HCT116 (cell line): ENCODE results near the gene BAIAP2. TPM values are rescaled to one million over a fixed set of nuclear protein-coding genes. Genes with fewer than 3 reads are reported as not detected.

ENCODE experiments used
- ATAC-seq: fragments of 200-7000 bp; cut with Tn5 transposase; 2 replicates; pipeline ENCODE4 v1.9.1; 2020; ENCODE audit warnings: mild to moderate bottlenecking, moderate library complexity
- BruUV-seq: library from RNA; stranded (reverse); fragments of 400-500 nt; replicated peaks from 2 replicates; lab custom pipeline; 2021; lab: Mats Ljungman, UMichigan
- CTCF ChIA-PET: fragments of 300-600 bp; sonication (Branson Sonifier 250); formaldehyde crosslinking; loops from one replicate; lab custom pipeline; 2021; ENCODE audit warnings: antibody characterized with exemption; lab: Charles Lee
- POLR2A ChIA-PET: fragments of 300-600, 350-600 bp; sonication (Branson Sonifier 250); formaldehyde crosslinking; loops from one replicate; lab custom pipeline; 2021; ENCODE audit warnings: antibody characterized with exemption; lab: Charles Lee
- RAD21 ChIA-PET, 2 experiments: fragments of 300-600 bp; sonication (Branson Sonifier 250); formaldehyde crosslinking; loops; one replicate each; lab custom pipeline; 2023; ENCODE audit warnings: low total read pairs in 2 of 2; ENCODE audit not compliant: uncharacterized antibody in 2 of 2, unreplicated experiment in 2 of 2, low non-redundant PET in 1 of 2; lab: Charles Lee
- DNase-seq: peaks from one replicate; pipeline ENCODE4 v3.0.0-alpha.2; 2010; ENCODE audit warnings: low read depth, low spot score
- H2AFZ ChIP-seq: fragments of 200-600 bp; shearing (Covaris generic), sonication (generic); 2 replicates; pipeline ENCODE4 v1.6.1; 2017; ENCODE audit warnings: low read depth, mixed run types, mixed read lengths, antibody characterized with exemption, low read length; ENCODE audit not compliant: poor library complexity, severe bottlenecking
- H3K27ac ChIP-seq: 2 replicates; pipeline ENCODE4 v1.5.1; 2012; ENCODE audit warnings: low read depth, low read length
- H3K27me3 ChIP-seq: fragments of 200-600 bp; sonication (generic); 2 replicates; pipeline ENCODE4 v1.6.1; 2016; ENCODE audit warnings: mixed run types, low read length, mixed read lengths; ENCODE audit not compliant: insufficient read depth
- H3K36me3 ChIP-seq, 2 experiments: fragments of 200-500 bp in 1 of 2; fragments of 200-600 bp in 1 of 2; sonication (Bioruptor generic) in 1 of 2; sonication (generic) in 1 of 2; 2 replicates each; pipeline versions ENCODE4 v1.5.1 to v1.6.1; 2014 to 2016; ENCODE audit warnings: low read length in 2 of 2, inconsistent platforms in 1 of 2, mixed read lengths in 1 of 2, mixed run types in 1 of 2; ENCODE audit not compliant: insufficient read depth in 2 of 2, control insufficient read depth in 1 of 2
- H3K4me1 ChIP-seq, 2 experiments: fragments of 200-600 bp in 1 of 2; sonication (generic) in 1 of 2; 2 replicates each; pipeline versions ENCODE4 v1.5.1 to v1.6.1; 2012 to 2017; ENCODE audit warnings: low read length in 2 of 2, inconsistent platforms in 1 of 2, mild to moderate bottlenecking in 1 of 2, mixed read lengths in 1 of 2, mixed run types in 1 of 2, moderate library complexity in 1 of 2; ENCODE audit not compliant: insufficient read depth in 2 of 2, control insufficient read depth in 1 of 2
- H3K4me2 ChIP-seq: fragments of 200-600 bp; sonication (generic); 2 replicates; pipeline ENCODE4 v1.6.1; 2017; ENCODE audit warnings: mixed run types, low read length, mixed read lengths
- H3K4me3 ChIP-seq, 2 experiments: fragments of 200-600 bp in 1 of 2; sonication (generic) in 1 of 2; replicated peaks in 1 of 2; 2 replicates each; pipeline ENCODE4 v1.5.1; 2011 to 2016; ENCODE audit warnings: low read length in 2 of 2, control low read depth in 1 of 2, low read depth in 1 of 2, mild to moderate bottlenecking in 1 of 2, mixed read lengths in 1 of 2, mixed run types in 1 of 2
- H3K79me2 ChIP-seq: fragments of 200-600 bp; sonication (generic); 2 replicates; pipeline ENCODE4 v1.6.1; 2017; ENCODE audit warnings: mild to moderate bottlenecking, mixed run types, low read length, moderate library complexity, mixed read lengths; ENCODE audit not compliant: insufficient read depth
- H3K9ac ChIP-seq: fragments of 200-600 bp; sonication (generic); 2 replicates; pipeline ENCODE4 v1.6.1; 2016; ENCODE audit warnings: low read length, mixed read lengths
- H3K9me2 ChIP-seq: fragments of 200-600 bp; sonication (generic), shearing (Covaris generic); 2 replicates; pipeline ENCODE4 v1.6.1; 2017; ENCODE audit warnings: mixed run types, mild to moderate bottlenecking, moderate library complexity; ENCODE audit not compliant: insufficient read depth
- H3K9me3 ChIP-seq, 2 experiments: fragments of 200-500 bp in 1 of 2; fragments of 200-600 bp in 1 of 2; sonication (Bioruptor generic) in 1 of 2; sonication (generic) in 1 of 2; 2 replicates each; pipeline ENCODE4 v1.6.1; 2014 to 2017; ENCODE audit warnings: low read length in 2 of 2, mixed read lengths in 2 of 2, inconsistent platforms in 1 of 2, low read depth in 1 of 2, mild to moderate bottlenecking in 1 of 2, mixed run types in 1 of 2, moderate library complexity in 1 of 2; ENCODE audit not compliant: control insufficient read depth in 1 of 2, insufficient read depth in 1 of 2
- H4K20me1 ChIP-seq: fragments of 200-600 bp; sonication (generic), shearing (Covaris generic); 2 replicates; pipeline ENCODE4 v1.6.1; 2017; ENCODE audit warnings: mixed run types, mild to moderate bottlenecking, moderate library complexity; ENCODE audit not compliant: insufficient read depth
- CEBPB ChIP-seq: IDR thresholded peaks from 2 replicates; pipeline ENCODE4 v1.6.1; 2012; ENCODE audit warnings: low read depth
- EGR1 ChIP-seq: IDR thresholded peaks from 2 replicates; pipeline ENCODE4 v1.6.1; 2012; ENCODE audit warnings: low read depth
- ELF1 ChIP-seq: IDR thresholded peaks from 2 replicates; pipeline ENCODE4 v1.6.1; 2012; ENCODE audit warnings: low read depth, borderline replicate concordance
- EZH2phosphoT487 ChIP-seq: fragments of 200-600 bp; IDR thresholded peaks from 2 replicates; pipeline ENCODE4 v1.6.1; 2018; ENCODE audit warnings: antibody characterized with exemption, borderline replicate concordance
- FOSL1 ChIP-seq: IDR thresholded peaks from 2 replicates; pipeline ENCODE4 v1.6.1; 2012; ENCODE audit warnings: low read depth
- JUND ChIP-seq: IDR thresholded peaks from 2 replicates; pipeline ENCODE4 v1.6.1; 2012
- MAX ChIP-seq: IDR thresholded peaks from 2 replicates; pipeline ENCODE4 v1.6.1; 2012
- POLR2A ChIP-seq: IDR thresholded peaks from 2 replicates; pipeline ENCODE4 v1.7.0; 2011; ENCODE audit warnings: borderline replicate concordance; ENCODE audit not compliant: insufficient read depth, insufficient read length; ENCODE audit errors: extremely low read depth
- RAD21 ChIP-seq: IDR thresholded peaks from 2 replicates; pipeline ENCODE4 v1.6.1; 2012; ENCODE audit warnings: low read depth, mild to moderate bottlenecking
- SIN3A ChIP-seq: IDR thresholded peaks from 2 replicates; pipeline ENCODE4 v1.6.1; 2012; ENCODE audit warnings: low read depth
- SP1 ChIP-seq: IDR thresholded peaks from 2 replicates; pipeline ENCODE4 v1.6.1; 2012; ENCODE audit warnings: low read depth
- SRF ChIP-seq: IDR thresholded peaks from 2 replicates; pipeline ENCODE4 v1.6.1; 2012; ENCODE audit warnings: low read depth
- TCF7L2 ChIP-seq: IDR thresholded peaks from 2 replicates; pipeline ENCODE4 v1.7.0; 2011; ENCODE audit warnings: borderline replicate concordance, inconsistent platforms; ENCODE audit not compliant: insufficient read depth, insufficient read length; ENCODE audit errors: extremely low read depth
- ZFX ChIP-seq: fragments of 450-650 bp; IDR thresholded peaks from 2 replicates; pipeline ENCODE4 v1.6.1; 2017
- intact Hi-C: fragments of 100-400 bp; cut with micrococcal nuclease; formaldehyde crosslinking; loops from 2 replicates; pipeline ENCODE4 v1.10.0; 2022
- total RNA-seq: library from RNA; stranded (reverse); gene quantifications from one replicate; pipeline ENCODE4 v1.2.1, GENCODE V29; 2021; ENCODE audit not compliant: unreplicated experiment

The BAIAP2 gene
- total RNA-seq, 1 experiment from 2014 or later = 105 TPM

- Histone ChIP-seq H3K79me2 (no peaks in the 10 kb centered on the region), H4K20me1 (no peaks in the 10 kb centered on the region), H3K9me2 (no peaks in the 10 kb centered on the region), H3K4me2 (no peak overlapping the region), H3K36me3 (no peaks in the 10 kb centered on the region), H3K4me3 (no peak overlapping the region), H3K9me3 (no peaks in the 10 kb centered on the region), H3K27me3 (no peaks in the 10 kb centered on the region), H3K4me1 (no peaks in the 10 kb centered on the region), H3K9ac (no peak overlapping the region), H3K27ac (no peak overlapping the region), H2AFZ (no peak overlapping the region)
- DNase-seq (no peak), ATAC-seq (no peak)
- intact Hi-C loops = no loop called here
- POLR2A ChIA-PET = no interaction called here
- no peak for TF ChIP-seq SP1
- no peak for TF ChIP-seq SIN3A
- no peak for TF ChIP-seq CEBPB
- no peak for TF ChIP-seq ZFX
- no peak for TF ChIP-seq FOSL1
- TF ChIP-seq EGR1 = no peak
- no peak for TF ChIP-seq ELF1
- no peak for TF ChIP-seq EZH2phosphoT487
- TF ChIP-seq JUND = no peak
- TF ChIP-seq TCF7L2 = no peak
- TF ChIP-seq SRF = no peak
- TF ChIP-seq RAD21 = no peak
- TF ChIP-seq POLR2A = no peak
- no peak for TF ChIP-seq MAX
- no TSS peak for BruUV-seq
- RAD21 ChIA-PET = no interaction called here
- CTCF ChIA-PET = no interaction called here
Measured at GRCh38 chr17:81163703-81164370, 128.9 kb downstream of the BAIAP2 start.
